ENCODE data around the gene ZRSR2. TPM values are rescaled to one million over a fixed set of nuclear protein-coding genes. Genes with fewer than 3 reads are reported as not detected.
"Not testable (repeated sequence)": the region's sequence is repeated elsewhere in the genome, so short reads cannot be mapped to it uniquely, and the experiment has no call there.

The ZRSR2 gene
- total RNA-seq, 1 donor from 2014 or later: 19.3 TPM

GRCh38 chrX:15829217-15829616 is 38.9 kb downstream of the ZRSR2 start:
- no peak overlapping the region for H3K4me3 Mint-ChIP-seq (ENCODE audit: low read depth)
- H3K36me3 Mint-ChIP-seq (ENCODE audit: insufficient read depth): peaks cover 13% of the 10 kb centered on the region
- no peaks in the 10 kb centered on the region for H3K27me3 Mint-ChIP-seq
- DNase-seq (ENCODE audit: low spot score, unreplicated experiment): no peak
- peaks cover 4% of the 10 kb centered on the region for H3K4me1 Mint-ChIP-seq (ENCODE audit: low read depth)
- no peak for TF ChIP-seq CTCF (IDR thresholded peaks at IDR 0.05; ENCODE audit: unreplicated experiment)
- H3K27ac Mint-ChIP-seq: no peak overlapping the region
- no peaks in the 10 kb centered on the region for H3K9me3 Mint-ChIP-seq (ENCODE audit: low read depth)

GRCh38 chrX:15831347-15831746 is 41.1 kb downstream of the ZRSR2 start:
- not testable (repeated sequence) for H3K36me3 Mint-ChIP-seq (ENCODE audit: insufficient read depth); H3K27me3 Mint-ChIP-seq

DNA sequence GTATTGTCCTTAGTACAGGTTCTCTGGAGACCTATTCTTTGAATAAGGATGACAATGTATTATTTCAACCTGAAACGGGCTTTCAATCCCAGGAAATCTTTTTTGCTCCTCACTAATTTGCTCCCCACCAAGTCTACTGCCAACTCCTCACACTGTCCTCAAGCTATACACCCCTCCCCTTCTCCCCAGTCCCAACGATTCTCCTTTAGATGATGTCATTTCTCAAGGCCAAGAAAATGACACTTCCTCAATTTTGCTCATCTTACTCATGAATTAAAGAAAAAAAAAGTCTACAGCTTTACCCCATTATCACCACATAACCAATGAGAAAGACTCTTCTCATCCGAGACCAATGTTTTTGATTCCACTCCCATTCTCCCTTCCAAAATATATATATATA is 43.8 kb downstream of the ZRSR2 start:
- Mint-ChIP-seq H3K9me3 (ENCODE audit: low read depth) (no peaks in the 10 kb centered on the region), H3K4me3 (ENCODE audit: low read depth) (no peak overlapping the region), H3K27ac (peak overlapping the region; percentile 26), H3K36me3 (ENCODE audit: insufficient read depth) (peaks cover 8% of the 10 kb centered on the region), H3K4me1 (ENCODE audit: low read depth) (peaks cover 8% of the 10 kb centered on the region), H3K27me3 (no peaks in the 10 kb centered on the region)
- DNase-seq (ENCODE audit: low spot score, unreplicated experiment): no peak
- TF ChIP-seq CTCF (IDR thresholded peaks at IDR 0.05; ENCODE audit: unreplicated experiment): no peak

More at GRCh38 chrX:15831347-15831746, 41.1 kb downstream of the ZRSR2 start:
- DNase-seq (ENCODE audit: low spot score, unreplicated experiment); H3K4me1 Mint-ChIP-seq (ENCODE audit: low read depth); H3K27ac Mint-ChIP-seq; H3K9me3 Mint-ChIP-seq (ENCODE audit: low read depth); H3K4me3 Mint-ChIP-seq (ENCODE audit: low read depth): not testable (repeated sequence)

GRCh38 chrX:15834827-15835595 is 44.7 kb downstream of the ZRSR2 start:
- Mint-ChIP-seq H3K9me3 (ENCODE audit: low read depth) (no peaks in the 10 kb centered on the region), H3K36me3 (ENCODE audit: insufficient read depth) (peaks cover 10% of the 10 kb centered on the region), H3K27ac (no peak overlapping the region), H3K27me3 (no peaks in the 10 kb centered on the region), H3K4me1 (ENCODE audit: low read depth) (peaks cover 8% of the 10 kb centered on the region), H3K4me3 (ENCODE audit: low read depth) (no peak overlapping the region)
- DNase-seq (ENCODE audit: low spot score, unreplicated experiment): no peak
- TF ChIP-seq CTCF (IDR thresholded peaks at IDR 0.05; ENCODE audit: unreplicated experiment): no peak

DNA sequence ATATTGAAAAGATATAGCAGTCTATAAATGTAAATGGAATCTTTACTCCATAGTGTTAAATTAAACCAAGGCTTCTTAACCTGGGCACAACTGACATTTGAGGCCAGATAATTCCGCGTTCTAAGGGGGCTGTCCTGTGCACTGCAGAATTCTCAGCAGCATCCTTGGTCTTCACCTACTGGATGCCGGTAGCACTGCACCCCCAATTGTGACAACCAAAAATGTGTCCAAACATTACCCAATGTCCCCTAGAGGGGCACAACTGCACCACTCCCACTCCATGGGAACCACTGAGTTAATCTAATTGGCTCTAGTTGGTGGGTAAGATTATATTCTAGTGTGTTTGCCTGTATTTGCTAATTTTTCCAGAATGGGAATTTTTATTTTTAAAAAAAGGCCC is 47.7 kb downstream of the ZRSR2 start:
- DNase-seq (ENCODE audit: low spot score, unreplicated experiment): no peak
- H3K4me1 Mint-ChIP-seq (ENCODE audit: low read depth): peaks cover 8% of the 10 kb centered on the region
- peaks cover 14% of the 10 kb centered on the region for H3K36me3 Mint-ChIP-seq (ENCODE audit: insufficient read depth)
- TF ChIP-seq CTCF (IDR thresholded peaks at IDR 0.05; ENCODE audit: unreplicated experiment): peak; percentile 40
- H3K27me3 Mint-ChIP-seq: no peaks in the 10 kb centered on the region
- H3K4me3 Mint-ChIP-seq (ENCODE audit: low read depth): no peak overlapping the region
- H3K27ac Mint-ChIP-seq: no peak overlapping the region
- H3K9me3 Mint-ChIP-seq (ENCODE audit: low read depth): no peaks in the 10 kb centered on the region
